Stimulated activated CD8-positive, alpha-beta memory T cell treated with anti-CD3 and anti-CD28 coated beads, Interleukin-4, amount 100 ng/mL, for 1 hour (primary cell): ENCODE data around the gene KCTD14.
A peak's percentile ranks its signal among the peaks of the same experiment; 100 is the strongest.
"Not testable (repeated sequence)": the region's sequence is repeated elsewhere in the genome, so short reads cannot be mapped to it uniquely, and the experiment has no call there.

Experiments
- DNase-seq, 2 donors: peaks; one replicate each; pipeline ENCODE4 v3.0.0-alpha.2; 2020; ENCODE audit warnings: low read depth in 2 of 2, low spot score in 1 of 2

KCTD14 gene

DNA sequence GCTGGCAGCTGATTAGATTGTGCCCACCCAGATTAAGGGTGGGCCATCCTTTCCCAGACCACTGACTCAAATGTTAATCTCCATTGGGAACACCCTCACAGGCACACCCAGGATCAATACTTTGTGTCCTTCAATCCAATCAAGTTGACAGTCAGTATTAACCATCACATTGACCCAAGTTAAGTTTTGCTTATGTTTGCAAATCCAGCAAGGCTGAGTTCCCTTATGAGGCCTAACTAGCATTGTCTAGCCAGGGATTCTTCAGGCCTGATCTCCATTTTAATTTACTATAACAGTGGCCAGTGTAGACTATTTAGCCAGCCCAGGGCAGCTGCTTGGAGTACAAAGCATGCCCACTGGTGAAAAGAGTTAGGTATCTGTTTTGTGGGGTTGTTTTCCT lies 2.3 kb upstream of the KCTD14 start:
- DNase-seq: no peak

DNA sequence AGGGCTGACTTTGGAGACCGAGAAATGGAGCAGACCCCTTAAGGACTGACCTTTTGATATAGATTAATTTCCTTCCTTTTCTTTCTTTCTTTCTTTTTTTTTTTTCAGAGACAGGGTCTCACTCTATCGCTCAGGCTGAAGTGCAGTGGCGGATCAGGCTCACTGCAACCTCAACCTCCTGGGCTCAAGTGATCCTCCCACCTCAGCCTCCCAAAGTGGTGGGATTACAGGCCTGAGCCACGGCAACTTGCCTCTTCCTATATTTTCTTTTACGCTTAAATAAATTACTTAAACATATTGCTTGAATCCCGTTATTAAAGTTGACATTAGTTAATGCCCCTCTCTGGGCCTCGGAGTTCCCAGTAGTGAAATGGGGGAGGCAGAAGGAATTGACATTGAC lies 350 bp upstream of the KCTD14 start:
- no peak for DNase-seq

DNA sequence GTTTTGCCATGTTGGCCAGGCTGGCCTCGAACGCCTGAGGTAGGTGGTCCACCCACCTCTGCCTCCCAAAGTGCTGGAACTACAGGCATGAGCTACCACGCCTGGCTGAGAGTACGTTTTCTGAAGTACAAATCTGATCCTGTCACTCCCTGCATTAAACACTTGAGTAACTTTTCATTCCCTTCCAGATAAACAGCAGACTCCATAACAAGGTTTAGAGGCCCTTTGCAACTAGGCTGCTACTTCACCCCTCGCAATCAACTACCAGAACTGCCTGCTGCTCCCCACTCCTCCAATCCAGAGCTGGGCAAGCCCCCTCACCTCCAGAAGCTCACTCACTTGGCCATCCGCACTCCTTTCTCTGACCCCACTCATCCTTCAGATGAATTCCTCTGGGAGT lies 1.5 kb downstream of the KCTD14 start:
- DNase-seq: no peak

DNA sequence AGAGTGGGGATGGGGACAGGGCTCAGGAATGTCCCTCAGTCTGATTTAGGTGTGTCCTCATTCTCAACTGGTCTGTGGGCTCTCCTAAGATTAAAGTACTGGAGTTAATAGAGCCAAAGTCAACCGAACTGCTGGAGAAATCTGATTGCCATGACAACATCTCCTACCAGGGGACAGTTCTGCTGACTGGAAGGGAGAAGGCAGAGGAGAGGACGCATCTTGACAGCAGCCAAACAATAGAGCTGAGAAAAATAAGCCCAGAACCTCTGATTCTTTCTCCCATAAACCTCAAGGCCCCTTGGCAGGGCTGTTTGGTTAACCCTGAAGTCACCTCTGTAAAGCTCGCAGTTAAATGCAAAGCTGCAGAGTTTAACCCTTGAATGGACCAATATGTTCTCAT lies 2.8 kb downstream of the KCTD14 start:
- no peak for DNase-seq

DNA sequence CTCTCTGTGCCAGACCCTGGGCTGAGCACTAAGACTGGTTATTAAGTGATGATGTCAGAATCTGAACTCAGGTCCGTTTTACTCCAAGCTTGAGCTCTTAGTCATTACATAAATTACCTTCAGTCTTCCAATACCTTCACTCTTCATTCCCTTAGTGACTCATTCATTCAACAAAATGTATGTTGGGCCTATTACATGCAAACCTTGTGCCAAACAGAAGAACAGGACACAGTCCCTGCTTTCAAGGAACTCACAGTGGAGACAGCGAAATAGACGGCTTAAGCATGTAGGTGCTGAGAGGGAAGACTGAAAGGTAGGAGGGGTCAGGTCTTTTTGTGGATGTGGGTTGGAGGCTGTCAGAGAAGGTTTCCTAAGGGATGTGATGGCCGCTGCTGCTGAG lies 3.3 kb downstream of the KCTD14 start:
- no peak for DNase-seq

DNA sequence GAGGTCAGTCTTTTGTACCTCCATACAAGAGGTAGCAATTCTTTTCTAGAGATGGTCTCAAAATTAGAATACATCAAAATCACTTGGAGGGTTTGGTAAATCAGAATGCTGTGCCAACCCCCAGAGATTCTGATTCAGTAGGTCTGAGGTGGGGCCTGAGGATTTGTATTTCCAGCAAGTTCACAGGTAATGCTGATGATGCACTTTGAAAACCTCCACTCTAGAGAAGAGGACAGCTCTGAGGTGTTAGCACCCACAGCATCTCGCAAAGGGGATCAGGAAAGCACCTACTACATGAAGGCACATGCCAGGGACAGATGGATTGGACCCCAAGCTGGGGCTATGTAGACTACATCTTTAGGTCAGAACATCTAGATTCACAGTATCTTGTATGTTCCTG lies 7.2 kb downstream of the KCTD14 start:
- DNase-seq: no peak

DNA sequence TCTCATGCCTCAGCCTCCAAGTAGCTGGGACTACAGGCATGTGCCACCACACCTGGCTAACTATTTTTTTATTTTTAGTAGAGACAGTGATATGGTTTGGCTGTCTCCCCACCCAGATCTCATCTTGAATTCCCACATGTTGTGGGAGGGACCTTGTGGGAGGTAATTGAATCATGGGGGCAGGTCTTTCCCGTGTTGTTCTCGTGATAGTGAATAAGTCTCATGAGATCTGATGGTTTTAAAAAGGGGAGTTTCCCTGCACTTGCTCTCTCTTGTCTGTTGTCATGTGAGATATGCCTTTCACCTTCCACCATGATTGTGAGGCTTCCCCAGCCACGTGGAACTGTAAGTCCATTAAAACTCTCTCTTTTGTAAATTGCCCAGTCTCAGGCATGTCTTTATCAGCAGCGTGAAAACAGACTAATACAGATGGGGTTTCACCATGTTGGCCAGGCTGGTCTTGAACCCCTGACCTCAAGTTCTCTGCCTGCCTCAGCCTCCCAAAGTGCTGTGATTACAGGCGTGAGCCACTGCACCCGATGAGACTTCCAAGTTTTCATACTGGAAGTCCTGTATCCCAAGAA lies 8.0 kb downstream of the KCTD14 start:
- DNase-seq: not testable (repeated sequence)

DNA sequence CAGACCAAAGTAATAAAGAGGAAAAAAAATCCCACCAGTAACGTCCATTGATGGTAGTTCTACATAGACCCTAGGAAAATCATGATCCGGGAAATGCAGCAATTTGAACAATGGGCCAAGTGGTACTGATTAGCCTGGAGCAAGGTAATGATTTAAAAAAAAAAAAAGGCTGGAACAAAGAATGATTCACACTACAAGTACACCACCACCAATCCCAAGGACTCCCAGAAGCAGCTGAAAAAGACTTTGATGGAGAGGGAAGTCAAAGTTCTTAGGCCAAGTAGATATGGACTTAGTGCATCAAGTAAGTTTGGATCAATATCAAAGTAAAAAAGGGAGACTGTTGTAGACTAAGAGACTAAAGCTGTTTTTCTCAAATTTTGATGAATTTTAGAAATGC lies 11.8 kb downstream of the KCTD14 start:
- no peak for DNase-seq

DNA sequence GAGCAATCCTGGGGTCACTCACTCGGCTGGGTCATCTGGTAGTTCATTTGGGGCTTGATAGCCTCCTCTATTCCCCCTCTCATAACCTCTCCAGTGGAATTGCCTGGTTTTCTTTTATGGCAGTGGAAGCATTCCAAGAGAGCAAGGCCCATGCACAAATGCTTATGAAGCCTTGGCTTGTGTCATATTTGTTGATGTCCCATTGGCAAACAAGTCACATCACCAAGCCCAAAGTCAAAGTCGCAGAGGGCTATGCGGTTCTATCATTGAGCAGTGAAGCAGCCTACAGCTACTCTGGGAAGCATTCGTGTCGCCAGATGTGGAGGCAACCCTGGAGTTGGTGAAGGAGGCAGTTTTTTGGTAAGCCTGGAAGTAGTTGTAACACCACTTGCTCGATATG lies 12.3 kb downstream of the KCTD14 start:
- no peak for DNase-seq

DNA sequence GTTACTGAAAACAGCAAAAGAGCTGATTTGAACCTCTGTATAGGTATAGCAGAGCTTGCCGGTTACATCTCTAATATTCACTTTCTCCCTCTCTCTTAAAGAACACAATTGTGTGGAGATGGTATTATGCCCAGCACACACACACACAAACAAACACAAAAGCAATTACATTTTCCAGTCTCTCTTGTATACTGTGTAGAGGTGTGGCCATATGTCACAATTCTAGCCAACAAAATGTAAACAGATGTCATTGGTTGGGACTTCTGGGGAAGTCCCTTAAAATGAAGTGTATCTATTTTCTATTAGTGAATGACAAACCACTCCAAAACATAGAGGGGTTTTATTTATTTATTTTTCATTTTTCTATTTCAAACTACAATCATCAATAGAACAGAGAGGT lies 12.8 kb downstream of the KCTD14 start:
- no peak for DNase-seq

DNA sequence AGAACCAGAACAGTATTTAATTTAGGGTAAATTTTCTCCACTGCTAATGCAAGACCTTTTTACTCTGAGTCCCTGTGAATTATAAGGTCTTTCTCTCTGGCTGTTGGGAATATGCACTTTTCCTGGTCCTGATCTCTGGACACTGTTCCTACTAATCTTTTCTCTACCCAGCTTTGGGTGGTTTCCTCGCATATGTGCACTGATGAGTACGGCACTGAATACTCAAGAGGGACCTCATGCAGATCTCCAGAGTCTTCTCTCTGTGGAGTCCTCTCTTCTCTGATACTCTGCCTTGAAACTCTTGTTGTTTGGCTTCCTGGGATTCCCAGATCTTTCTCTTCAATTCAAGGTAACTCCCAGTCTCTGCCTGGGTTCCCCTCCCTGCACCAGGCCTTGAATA lies 14.0 kb downstream of the KCTD14 start:
- DNase-seq: no peak

DNA sequence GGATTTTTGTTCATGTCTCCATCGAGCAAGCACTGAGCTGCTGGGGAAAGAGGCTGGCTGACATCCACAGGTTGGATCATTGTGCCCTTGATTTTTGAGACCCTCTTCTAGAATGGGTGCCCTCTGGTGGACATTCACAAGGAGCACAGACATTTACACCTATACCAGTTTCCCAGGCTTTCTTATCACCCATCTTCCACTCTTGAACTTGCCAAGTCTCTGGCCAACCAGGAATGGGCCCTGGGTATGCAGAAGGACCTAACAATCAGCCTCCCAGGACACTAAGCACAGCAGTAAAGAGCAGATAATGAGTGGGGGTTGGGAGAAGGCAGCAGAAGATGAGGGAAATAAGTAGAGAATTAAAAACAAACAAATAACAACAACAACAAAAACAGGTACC lies 22.9 kb downstream of the KCTD14 start:
- DNase-seq: peak in 1 of 2 donors; percentile 16

DNA sequence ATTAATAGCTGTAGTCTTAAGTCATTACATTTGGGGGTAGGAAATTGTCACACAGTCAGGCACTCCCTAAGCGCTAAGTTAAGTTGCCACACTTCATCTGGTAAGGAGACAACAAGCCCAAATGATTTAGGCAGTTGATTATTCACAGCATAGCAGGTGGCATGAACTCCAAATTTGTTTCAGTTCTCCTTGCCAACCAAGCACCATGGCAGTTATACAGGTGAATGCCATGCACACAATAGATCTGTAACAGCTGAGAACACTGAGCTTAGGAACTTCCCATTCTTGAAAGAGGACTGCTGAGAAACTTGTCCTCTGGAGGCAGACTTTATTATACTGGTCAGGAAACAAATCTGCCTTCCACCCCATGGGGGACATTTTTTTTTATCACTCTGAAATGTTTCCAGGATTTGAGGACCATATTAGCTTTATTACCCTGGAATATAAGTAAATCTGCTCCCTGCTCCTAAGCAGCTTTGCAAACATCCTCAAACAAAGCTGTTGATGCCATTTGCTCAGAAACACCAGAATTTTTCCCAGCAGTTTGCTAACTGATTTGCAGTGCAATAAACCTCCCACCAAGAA lies 23.5 kb downstream of the KCTD14 start:
- DNase-seq: no peak

DNA sequence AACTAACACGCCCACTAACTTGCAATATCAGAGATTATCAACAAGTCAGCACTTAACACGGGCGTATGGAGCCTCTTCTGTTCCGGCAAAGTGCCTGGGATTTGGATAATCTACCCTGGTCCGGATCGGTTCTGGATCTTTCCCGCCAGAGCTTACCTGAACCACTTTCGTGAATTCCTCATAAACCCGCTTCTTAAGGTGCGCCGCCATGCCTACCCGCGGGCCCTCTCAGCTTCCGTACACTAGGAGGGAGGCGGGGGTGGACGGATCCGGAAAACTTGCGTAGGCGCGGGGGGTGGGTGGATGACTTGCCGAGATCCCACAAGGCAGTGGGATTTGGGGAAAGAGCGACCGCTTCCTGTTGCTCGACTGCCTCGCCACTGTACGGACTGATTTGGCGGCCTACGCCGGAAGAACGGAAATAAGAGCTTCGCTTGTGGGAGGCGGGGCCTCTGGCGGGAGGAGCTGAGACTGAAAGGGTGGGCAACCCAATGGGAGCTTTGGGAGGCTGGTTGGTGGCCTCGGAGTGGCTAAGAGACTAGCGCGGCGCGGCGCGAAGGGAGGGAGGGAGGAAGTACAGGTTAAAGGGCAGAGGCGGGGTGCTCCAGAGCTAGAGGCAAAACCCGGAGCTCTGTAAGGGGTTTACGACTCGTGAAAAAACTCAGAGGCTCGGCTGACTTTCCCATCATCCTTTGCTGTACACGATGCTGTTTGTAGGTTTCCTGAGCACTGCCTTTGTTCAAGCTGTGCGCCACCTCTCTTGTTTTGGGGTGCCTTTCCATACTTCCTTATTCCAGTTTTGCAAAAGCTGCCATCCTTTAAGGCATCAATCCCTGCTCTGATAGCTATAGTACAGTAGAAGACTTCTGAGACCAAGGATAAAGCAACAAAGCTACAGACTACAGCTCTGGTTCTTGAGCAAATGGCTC lies 28.4 kb downstream of the KCTD14 start, which contains the start of gene INTS4:
Gene INTS4, minus strand, starts transcription at position 235 of the 929 bp plus-strand sequence. Its CDS starts 25 bp downstream, at position 210.
- DNase-seq: peak; percentile 92 to 96

DNA sequence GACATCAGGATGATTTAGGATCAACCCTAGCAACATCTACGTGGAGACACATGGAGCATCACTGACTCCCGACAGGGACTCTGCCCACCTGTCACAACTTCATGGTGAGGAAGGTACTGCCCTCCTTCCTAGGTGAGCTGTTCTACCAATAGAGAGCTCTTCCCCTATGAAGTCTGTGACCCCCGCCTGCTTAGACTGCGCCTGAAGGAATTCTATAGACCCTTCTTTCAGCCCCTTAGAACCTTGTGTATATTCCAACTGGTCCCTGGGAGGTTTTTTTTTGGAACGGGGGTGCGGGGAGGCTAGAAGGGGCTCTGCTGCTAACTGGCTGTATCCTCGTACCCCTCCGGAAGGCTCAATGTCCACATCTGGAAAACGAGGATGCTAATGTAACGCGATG lies 29.2 kb downstream of the KCTD14 start:
- DNase-seq: no peak

DNA sequence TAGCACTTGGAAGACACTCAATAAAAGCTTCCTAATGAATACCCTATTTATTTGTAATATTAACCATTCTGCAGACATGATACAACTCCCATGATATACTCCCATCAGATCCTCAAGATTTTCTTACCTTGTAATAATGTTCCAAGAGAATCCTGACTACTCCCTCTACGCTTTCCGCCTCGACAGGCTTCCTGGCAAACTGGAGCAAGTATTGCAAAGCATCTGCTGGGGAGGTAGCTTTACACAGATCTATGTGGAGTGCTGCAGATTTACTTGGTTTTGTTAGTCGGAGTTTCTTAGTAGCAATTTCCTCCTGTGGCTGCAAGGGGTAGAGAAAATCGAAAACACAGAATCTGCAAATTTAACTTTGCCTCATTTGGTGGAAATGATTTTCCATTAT lies 32.1 kb downstream of the KCTD14 start:
- DNase-seq: no peak

DNA sequence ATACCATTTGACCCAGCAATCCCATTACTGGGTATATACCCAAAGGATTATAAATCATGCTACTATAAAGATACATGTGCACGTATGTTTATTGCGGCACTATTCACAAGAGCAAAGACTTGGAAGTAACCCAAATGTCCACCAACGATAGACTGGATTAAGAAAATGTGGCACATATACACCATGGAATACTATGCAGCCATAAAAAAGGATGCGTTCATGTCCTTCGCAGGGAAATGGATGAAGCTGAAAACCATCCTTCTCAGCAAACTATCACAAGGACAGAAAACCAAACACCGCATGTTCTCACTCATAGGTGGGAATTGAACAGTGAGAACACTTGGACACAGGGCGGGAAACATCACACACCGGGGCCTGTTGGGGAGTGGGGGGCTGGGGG lies 36.6 kb downstream of the KCTD14 start:
- not testable (repeated sequence) for DNase-seq

DNA sequence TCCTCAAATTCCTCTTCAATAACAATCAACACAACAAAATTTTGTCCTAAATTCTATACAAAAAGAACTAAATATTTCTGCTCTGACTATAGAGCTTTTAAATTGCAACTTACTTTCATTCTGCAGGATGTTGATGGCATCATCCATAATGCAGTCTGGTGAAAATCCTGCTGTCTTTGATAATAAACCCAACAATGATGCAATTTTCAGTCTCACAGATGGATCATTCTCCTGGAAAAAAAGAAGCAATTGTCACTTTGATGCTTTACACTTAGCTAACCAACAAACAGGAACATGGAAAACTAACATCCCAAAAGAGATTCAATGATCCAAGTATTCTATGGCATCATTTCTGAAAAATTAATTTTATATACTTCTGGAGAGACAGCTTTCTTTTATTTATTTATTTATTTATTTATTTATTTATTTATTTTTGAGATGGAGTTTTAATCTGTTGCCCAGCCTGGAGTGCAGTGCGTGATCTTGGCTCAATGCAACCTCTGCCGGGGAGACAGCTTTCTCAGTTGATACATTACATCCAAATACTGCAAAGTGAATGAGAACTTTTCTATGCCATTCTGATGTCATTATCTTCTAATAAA lies 41.6 kb downstream of the KCTD14 start:
- DNase-seq: no peak

DNA sequence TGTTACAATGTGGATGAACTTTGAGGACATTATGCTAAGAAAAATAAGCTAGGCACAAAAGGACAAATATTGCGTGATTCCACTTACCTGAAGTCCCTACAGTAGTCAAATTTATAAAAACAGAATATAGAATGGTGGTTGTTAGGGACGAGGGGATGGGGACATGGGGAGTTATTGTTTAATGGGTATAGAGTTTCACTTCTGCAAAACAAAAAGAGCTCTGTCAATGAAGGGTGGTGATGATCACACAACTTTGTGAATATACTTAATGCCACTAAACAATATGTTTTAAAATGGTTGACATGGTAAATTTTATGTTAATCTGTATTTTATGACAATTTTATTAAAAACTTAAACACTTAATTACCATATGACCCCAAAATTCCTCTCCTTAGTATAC lies 54.7 kb downstream of the KCTD14 start:
- no peak for DNase-seq

DNA sequence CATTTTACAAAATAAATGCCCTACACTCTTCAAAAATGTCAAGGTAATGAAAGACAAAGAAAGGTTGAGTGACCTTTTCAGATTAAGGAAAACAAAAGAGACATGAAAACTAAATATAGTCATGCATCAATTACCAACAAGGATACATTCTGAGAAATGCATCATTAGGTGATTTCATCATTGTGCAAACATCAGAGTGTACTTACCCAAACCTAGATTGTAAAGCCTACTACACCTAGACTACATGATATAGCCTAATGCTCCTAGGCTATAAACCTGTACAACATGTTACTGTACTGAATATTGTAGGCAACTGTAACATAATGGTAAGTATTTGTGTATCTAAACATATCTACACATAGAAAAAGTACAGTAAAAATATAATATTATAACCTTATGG lies 55.3 kb downstream of the KCTD14 start:
- no peak for DNase-seq

DNA sequence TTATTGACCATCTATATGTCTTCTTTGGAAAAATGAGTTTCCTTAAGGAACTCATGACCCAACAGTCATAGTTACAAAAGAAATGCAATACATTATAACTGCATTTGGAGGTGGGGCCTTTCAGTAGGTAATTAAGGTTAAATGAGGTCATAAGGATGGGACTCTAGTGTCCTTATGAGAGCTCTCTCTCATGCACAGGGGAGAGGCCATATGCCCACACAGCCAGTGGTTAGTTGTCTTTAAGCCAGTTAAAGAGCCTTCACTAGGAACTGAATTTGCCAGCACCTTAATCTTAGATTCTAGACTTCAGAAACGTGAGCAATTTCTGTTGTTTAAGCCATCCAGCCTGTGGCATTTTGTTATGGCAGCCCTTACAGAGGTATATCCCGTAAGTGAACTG lies 56.0 kb downstream of the KCTD14 start:
- DNase-seq: no peak

DNA sequence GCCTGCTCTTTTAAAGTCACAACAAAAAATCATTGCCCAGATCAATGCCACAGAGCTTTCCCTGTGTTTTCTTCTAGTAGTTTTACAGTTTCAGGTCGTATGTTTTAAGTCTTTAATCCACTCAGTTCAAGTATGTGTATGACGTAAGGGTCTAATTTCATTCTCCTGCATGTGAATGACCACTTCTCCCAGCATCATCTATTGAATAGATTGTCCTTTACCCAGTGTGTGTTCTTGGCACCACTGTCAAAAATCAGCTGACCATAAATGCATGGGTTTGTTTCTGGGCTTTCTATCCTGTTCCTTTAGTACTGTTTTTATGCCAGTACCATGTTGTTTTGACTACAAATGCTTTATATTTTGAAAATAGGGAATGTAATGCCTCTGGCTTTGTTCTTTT lies 56.7 kb downstream of the KCTD14 start:
- no peak for DNase-seq
